Nephron progenitor cell (in vitro differentiated cells): Measurements from ENCODE around the gene EXOC4.

Source experiments
- DNase-seq: peaks from one replicate; pipeline ENCODE4 v3.0.0; 2021
- H3K27ac Mint-ChIP-seq: 2 replicates; pipeline ENCODE4 v1.8.0; 2021; ENCODE audit warnings: mild to moderate bottlenecking, moderate library complexity, mixed read lengths
- H3K27me3 Mint-ChIP-seq: 2 replicates; pipeline ENCODE4 v1.8.0; 2021; ENCODE audit warnings: mild to moderate bottlenecking, low read depth, mixed read lengths; ENCODE audit not compliant: poor library complexity
- H3K36me3 Mint-ChIP-seq: 2 replicates; pipeline ENCODE4 v1.8.0; 2021; ENCODE audit warnings: low read depth, mixed read lengths
- H3K4me1 Mint-ChIP-seq: 2 replicates; pipeline ENCODE4 v1.8.0; 2021; ENCODE audit warnings: mixed read lengths
- H3K4me3 Mint-ChIP-seq: 2 replicates; pipeline ENCODE4 v1.8.0; 2021; ENCODE audit warnings: mild to moderate bottlenecking, moderate library complexity, mixed read lengths
- H3K9me3 Mint-ChIP-seq: 2 replicates; pipeline ENCODE4 v1.8.0; 2021; ENCODE audit warnings: mild to moderate bottlenecking, moderate library complexity, mixed read lengths
- TF ChIP-seq, protein P1 (sequence below): fragments of 200-600 bp; sonication (generic); IDR thresholded peaks from 2 replicates; pipeline ENCODE4 v1.5.0; 2021; ENCODE audit warnings: antibody characterized with exemption

EXOC4 gene

DNA sequence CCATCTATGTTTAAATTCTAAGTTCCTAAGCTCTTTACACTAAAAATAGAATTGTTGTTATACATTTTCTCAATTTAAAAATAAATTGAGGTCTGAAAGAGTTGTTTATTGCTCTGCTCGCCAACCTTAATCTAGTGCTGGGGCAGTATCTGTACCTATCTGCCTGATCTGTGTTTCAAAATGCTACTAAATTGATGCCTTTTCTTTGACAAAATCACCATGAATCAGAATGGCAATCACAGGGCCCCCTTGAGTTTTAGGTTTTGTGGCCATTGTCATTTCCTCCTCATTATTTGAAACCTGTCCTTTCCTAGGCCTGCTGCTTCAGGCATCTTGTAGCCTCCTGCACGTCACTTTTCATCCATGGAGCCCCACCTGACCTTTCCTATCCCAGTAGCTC lies 301.5 kb downstream of the EXOC4 start:
- no peaks in the 10 kb centered on the region for H3K27me3 Mint-ChIP-seq
- H3K27ac Mint-ChIP-seq = no peak overlapping the region
- H3K4me3 Mint-ChIP-seq = no peak overlapping the region
- no peaks in the 10 kb centered on the region for H3K4me1 Mint-ChIP-seq
- TF ChIP-seq, protein P1, sequence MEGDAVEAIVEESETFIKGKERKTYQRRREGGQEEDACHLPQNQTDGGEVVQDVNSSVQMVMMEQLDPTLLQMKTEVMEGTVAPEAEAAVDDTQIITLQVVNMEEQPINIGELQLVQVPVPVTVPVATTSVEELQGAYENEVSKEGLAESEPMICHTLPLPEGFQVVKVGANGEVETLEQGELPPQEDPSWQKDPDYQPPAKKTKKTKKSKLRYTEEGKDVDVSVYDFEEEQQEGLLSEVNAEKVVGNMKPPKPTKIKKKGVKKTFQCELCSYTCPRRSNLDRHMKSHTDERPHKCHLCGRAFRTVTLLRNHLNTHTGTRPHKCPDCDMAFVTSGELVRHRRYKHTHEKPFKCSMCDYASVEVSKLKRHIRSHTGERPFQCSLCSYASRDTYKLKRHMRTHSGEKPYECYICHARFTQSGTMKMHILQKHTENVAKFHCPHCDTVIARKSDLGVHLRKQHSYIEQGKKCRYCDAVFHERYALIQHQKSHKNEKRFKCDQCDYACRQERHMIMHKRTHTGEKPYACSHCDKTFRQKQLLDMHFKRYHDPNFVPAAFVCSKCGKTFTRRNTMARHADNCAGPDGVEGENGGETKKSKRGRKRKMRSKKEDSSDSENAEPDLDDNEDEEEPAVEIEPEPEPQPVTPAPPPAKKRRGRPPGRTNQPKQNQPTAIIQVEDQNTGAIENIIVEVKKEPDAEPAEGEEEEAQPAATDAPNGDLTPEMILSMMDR = no peak
- H3K9me3 Mint-ChIP-seq = no peaks in the 10 kb centered on the region
- H3K36me3 Mint-ChIP-seq = peaks cover 5% of the 10 kb centered on the region
- no peak for DNase-seq

DNA sequence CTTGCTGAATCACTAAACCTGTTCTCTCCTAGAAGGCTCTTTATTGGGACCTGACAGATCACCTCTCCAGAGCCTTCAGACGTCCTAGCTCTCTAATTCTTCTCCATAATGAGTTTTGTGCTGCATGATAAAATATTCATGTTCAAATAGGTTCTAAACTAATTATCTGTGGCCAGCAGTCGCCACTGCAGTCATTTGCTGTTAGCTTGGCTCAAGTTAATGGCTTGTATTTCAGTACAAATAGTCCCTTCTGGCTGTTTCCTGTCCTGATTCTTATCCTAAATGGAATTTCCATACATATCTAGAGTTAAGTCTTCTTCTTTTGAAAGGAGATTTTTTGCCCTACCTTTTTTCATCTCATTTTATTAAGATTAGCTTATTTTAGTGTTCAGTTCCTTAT lies 303.2 kb downstream of the EXOC4 start:
- Mint-ChIP-seq H3K27me3 (no peaks in the 10 kb centered on the region), H3K27ac (no peak overlapping the region), H3K9me3 (no peaks in the 10 kb centered on the region), H3K4me1 (no peaks in the 10 kb centered on the region), H3K36me3 (peaks cover 5% of the 10 kb centered on the region), H3K4me3 (no peak overlapping the region)
- TF ChIP-seq, protein P1 = no peak
- DNase-seq = no peak

GRCh38 chr7:133556553-133556952 lies 303.7 kb downstream of the EXOC4 start:
- peaks cover 5% of the 10 kb centered on the region for H3K36me3 Mint-ChIP-seq
- TF ChIP-seq, protein P1 = no peak
- no peak for DNase-seq
- H3K27me3 Mint-ChIP-seq = no peaks in the 10 kb centered on the region
- H3K9me3 Mint-ChIP-seq = no peaks in the 10 kb centered on the region
- H3K4me1 Mint-ChIP-seq = no peaks in the 10 kb centered on the region
- H3K4me3 Mint-ChIP-seq = no peak overlapping the region
- no peak overlapping the region for H3K27ac Mint-ChIP-seq

- TF ChIP-seq, protein P1 = no peak
- Mint-ChIP-seq H3K36me3 (peaks cover 5% of the 10 kb centered on the region), H3K4me3 (no peak overlapping the region), H3K27ac (no peak overlapping the region), H3K27me3 (no peaks in the 10 kb centered on the region), H3K9me3 (no peaks in the 10 kb centered on the region), H3K4me1 (no peaks in the 10 kb centered on the region)
- DNase-seq = no peak
Measured at GRCh38 chr7:133560900-133561299, 308.0 kb downstream of the EXOC4 start.

- TF ChIP-seq, protein P1 = no peak
- H3K9me3 Mint-ChIP-seq = no peaks in the 10 kb centered on the region
- H3K27ac Mint-ChIP-seq = no peak overlapping the region
- H3K36me3 Mint-ChIP-seq = peaks cover 5% of the 10 kb centered on the region
- H3K4me3 Mint-ChIP-seq = no peak overlapping the region
- DNase-seq = no peak
- H3K4me1 Mint-ChIP-seq = no peaks in the 10 kb centered on the region
- no peaks in the 10 kb centered on the region for H3K27me3 Mint-ChIP-seq
Measured at GRCh38 chr7:133561396-133561795, 308.5 kb downstream of the EXOC4 start.

GRCh38 chr7:133562621-133563020 lies 309.7 kb downstream of the EXOC4 start:
- DNase-seq = no peak
- Mint-ChIP-seq H3K4me3 (no peak overlapping the region), H3K27ac (no peak overlapping the region), H3K4me1 (no peaks in the 10 kb centered on the region), H3K36me3 (peaks cover 5% of the 10 kb centered on the region), H3K27me3 (no peaks in the 10 kb centered on the region), H3K9me3 (no peaks in the 10 kb centered on the region)
- TF ChIP-seq, protein P1 = no peak
